Stimulated activated naive CD4-positive, alpha-beta T cell (primary cell): ENCODE measurements around the gene COG5.

ENCODE experiments used
- DNase-seq, 6 experiments: peaks; one replicate each; lab custom pipeline; 2025; lab: John Stamatoyannopoulos, UW

The COG5 gene

DNA sequence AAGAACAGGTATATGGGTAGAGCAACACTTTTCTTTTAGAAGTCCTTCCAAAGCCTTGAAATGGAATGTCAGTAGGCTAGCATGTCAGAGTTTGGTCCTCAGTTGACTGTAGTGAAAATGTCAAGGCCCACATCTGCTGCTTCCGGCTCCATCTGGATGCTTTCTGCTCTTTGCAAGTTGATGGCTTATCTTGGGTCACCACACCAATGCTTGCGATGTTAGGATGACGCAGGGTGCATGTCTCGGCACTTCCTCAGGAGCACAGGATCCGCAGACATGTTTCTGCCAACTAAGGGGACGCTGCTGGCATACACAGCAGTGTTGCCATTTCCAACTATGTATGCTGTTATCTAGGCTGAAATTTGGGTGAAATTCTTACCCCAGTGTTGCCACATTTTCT is 408.9 kb downstream of the COG5 start:
- no peak for DNase-seq

DNA sequence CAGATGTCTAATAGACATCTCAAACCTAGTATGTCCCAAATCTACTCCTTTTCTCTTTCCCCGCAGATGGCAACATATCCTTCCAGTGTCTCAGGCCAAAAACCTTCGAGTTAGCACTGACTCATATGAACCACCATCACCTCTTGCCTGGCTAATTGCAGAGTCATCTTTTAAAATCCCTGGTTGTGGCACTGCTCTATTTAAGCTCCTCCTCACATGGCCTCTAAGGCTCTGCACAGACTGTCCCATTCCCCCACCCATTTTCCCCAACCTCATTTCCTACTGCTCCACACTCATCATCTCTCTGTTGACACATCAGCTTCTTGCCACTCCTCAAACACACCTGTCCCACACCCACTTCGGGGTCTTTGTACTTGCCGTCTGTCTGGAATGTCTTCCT is 411.7 kb downstream of the COG5 start:
- no peak for DNase-seq
